Natural killer cell (primary cell): ENCODE results near the gene JPH3. TPM values are rescaled to one million over a fixed set of nuclear protein-coding genes. Genes with fewer than 3 reads are reported as not detected.
A peak's percentile ranks its signal among the peaks of the same experiment; 100 is the strongest.

Source experiments
- ATAC-seq, 3 donors: fragments of 150-1000 bp in 2 of 3; fragments of 200-7000 bp in 1 of 3; cut with Tn5 transposase; 1 replicate in 1 of 3; 2 replicates in 2 of 3; pipeline ENCODE4 v1.10.0; 2021; ENCODE audit warnings: mild to moderate bottlenecking in 2 of 3, moderate library complexity in 2 of 3
- DNase-seq, 2 donors: peaks; one replicate each; pipeline versions ENCODE4 v3.0.0 to v3.0.0-alpha.2; 2013 to 2021; ENCODE audit warnings: mixed read lengths in 1 of 2
- H3K27ac ChIP-seq: one replicate; pipeline ENCODE4 v1.5.1; 2013; ENCODE audit warnings: mild to moderate bottlenecking, low read length
- H3K27me3 ChIP-seq: one replicate; pipeline ENCODE4 v1.6.1; 2013; ENCODE audit warnings: low read length; ENCODE audit not compliant: control insufficient read depth, insufficient read depth
- H3K36me3 ChIP-seq: one replicate; pipeline ENCODE4 v1.6.1; 2013; ENCODE audit warnings: low read length; ENCODE audit not compliant: control insufficient read depth, insufficient read depth
- H3K4me1 ChIP-seq: one replicate; pipeline ENCODE4 v1.6.1; 2013; ENCODE audit warnings: low read length; ENCODE audit not compliant: control insufficient read depth, insufficient read depth
- H3K4me3 ChIP-seq: one replicate; pipeline ENCODE4 v1.5.1; 2013; ENCODE audit warnings: low read length
- H3K9me3 ChIP-seq: one replicate; pipeline ENCODE4 v1.6.1; 2013; ENCODE audit warnings: low read length; ENCODE audit not compliant: control insufficient read depth, insufficient read depth
- H3K27ac Mint-ChIP-seq, 2 donors: one replicate each; pipeline ENCODE4 v1.8.0; 2022; ENCODE audit warnings: mild to moderate bottlenecking in 2 of 2, mixed read lengths in 2 of 2, moderate library complexity in 1 of 2
- H3K27me3 Mint-ChIP-seq, 2 donors: one replicate each; pipeline ENCODE4 v1.8.0; 2022; ENCODE audit warnings: low read depth in 2 of 2, mixed read lengths in 2 of 2
- H3K36me3 Mint-ChIP-seq: one replicate; pipeline ENCODE4 v1.8.0; 2022; ENCODE audit warnings: mixed read lengths
- H3K4me1 Mint-ChIP-seq, 2 donors: one replicate each; pipeline ENCODE4 v1.8.0; 2022; ENCODE audit warnings: mixed read lengths in 2 of 2
- H3K4me3 Mint-ChIP-seq: one replicate; pipeline ENCODE4 v1.8.0; 2022; ENCODE audit warnings: mild to moderate bottlenecking, moderate library complexity, mixed read lengths
- H3K9me3 Mint-ChIP-seq, 2 donors: one replicate each; pipeline ENCODE4 v1.8.0; 2022; ENCODE audit warnings: mixed read lengths in 2 of 2
- WGBS: methylation state at CpG from one replicate; pipeline ENCODE4 v1.1.7; 2013; ENCODE audit warnings: missing lambda C conversion rate; ENCODE audit not compliant: insufficient coverage; 5-methylcytosine and 5-hydroxymethylcytosine counted together
- intact Hi-C: fragments of 100-400 bp; cut with micrococcal nuclease; formaldehyde crosslinking; loops from one replicate; pipeline ENCODE4 v1.14.2; 2022
- total RNA-seq, 4 donors: library from RNA; stranded (reverse); fragments of 120-200 nt in 1 of 4; gene quantifications; one replicate each; pipeline versions ENCODE4 v1.2.3 to v1.2.4, GENCODE V29; 2013 to 2022
- TF ChIP-seq, protein P1 (sequence below): fragments of 200-600 bp; IDR thresholded peaks from one replicate; pipeline ENCODE4 v1.8.0; 2022; ENCODE audit warnings: antibody characterized with exemption

Gene JPH3
- total RNA-seq, 3 donors from 2014 or later (not counting 1 experiment from before 2014, with no cell fraction given): not detected

GRCh38 chr16:87712184-87712762 is 110.0 kb downstream of the JPH3 start:
- Mint-ChIP-seq H3K9me3 (no peaks in the 10 kb centered on the region), H3K4me1 (peaks cover 36 to 39% of the 10 kb centered on the region in 2 donors), H3K27ac (peak overlapping the region; percentile 91 to 96), H3K4me3 (peak overlapping the region; percentile 25), H3K36me3 (peaks cover 10% of the 10 kb centered on the region), H3K27me3 (no peaks in the 10 kb centered on the region)
- 82% methylated on average over 14 of the region's 14 CpGs for WGBS
- Histone ChIP-seq H3K27ac (peak overlapping the region; percentile 87), H3K9me3 (no peaks in the 10 kb centered on the region), H3K4me3 (no peak overlapping the region), H3K36me3 (peaks cover 69% of the 10 kb centered on the region), H3K27me3 (no peaks in the 10 kb centered on the region), H3K4me1 (peaks cover 35% of the 10 kb centered on the region)
- ATAC-seq (no peak), DNase-seq (no peak)
- TF ChIP-seq, protein P1, sequence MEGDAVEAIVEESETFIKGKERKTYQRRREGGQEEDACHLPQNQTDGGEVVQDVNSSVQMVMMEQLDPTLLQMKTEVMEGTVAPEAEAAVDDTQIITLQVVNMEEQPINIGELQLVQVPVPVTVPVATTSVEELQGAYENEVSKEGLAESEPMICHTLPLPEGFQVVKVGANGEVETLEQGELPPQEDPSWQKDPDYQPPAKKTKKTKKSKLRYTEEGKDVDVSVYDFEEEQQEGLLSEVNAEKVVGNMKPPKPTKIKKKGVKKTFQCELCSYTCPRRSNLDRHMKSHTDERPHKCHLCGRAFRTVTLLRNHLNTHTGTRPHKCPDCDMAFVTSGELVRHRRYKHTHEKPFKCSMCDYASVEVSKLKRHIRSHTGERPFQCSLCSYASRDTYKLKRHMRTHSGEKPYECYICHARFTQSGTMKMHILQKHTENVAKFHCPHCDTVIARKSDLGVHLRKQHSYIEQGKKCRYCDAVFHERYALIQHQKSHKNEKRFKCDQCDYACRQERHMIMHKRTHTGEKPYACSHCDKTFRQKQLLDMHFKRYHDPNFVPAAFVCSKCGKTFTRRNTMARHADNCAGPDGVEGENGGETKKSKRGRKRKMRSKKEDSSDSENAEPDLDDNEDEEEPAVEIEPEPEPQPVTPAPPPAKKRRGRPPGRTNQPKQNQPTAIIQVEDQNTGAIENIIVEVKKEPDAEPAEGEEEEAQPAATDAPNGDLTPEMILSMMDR: no peak
- intact Hi-C loops: no loop called here

GRCh38 chr16:87713451-87714229 is 111.3 kb downstream of the JPH3 start:
- Mint-ChIP-seq H3K4me3 (peak overlapping the region; percentile 68), H3K27me3 (no peaks in the 10 kb centered on the region), H3K9me3 (no peaks in the 10 kb centered on the region), H3K36me3 (peaks cover 10% of the 10 kb centered on the region), H3K27ac (peak overlapping the region; percentile 91 to 96), H3K4me1 (peaks cover 42 to 46% of the 10 kb centered on the region in 2 donors)
- Histone ChIP-seq H3K4me1 (peaks cover 35% of the 10 kb centered on the region), H3K9me3 (no peaks in the 10 kb centered on the region), H3K27me3 (no peaks in the 10 kb centered on the region), H3K27ac (peak overlapping the region; percentile 87), H3K4me3 (no peak overlapping the region), H3K36me3 (peaks cover 61% of the 10 kb centered on the region)
- ATAC-seq: peak; percentile 90 to 93 (median 91)
- TF ChIP-seq, protein P1: no peak
- peak; percentile 67 to 75 for DNase-seq
- WGBS: 55% methylated on average over 19 of the region's 19 CpGs
- intact Hi-C loops: loop anchor here (1.0 kb wide), 2 partner anchors 12 to 49 kb away; no protein-coding TSS in a partner anchor

- peaks cover 41% of the 10 kb centered on the region for H3K4me1 ChIP-seq
- H3K27ac Mint-ChIP-seq: peak overlapping the region; percentile 91 to 96
- WGBS: 96% methylated on average over 16 of the region's 16 CpGs
- peaks cover 54% of the 10 kb centered on the region for H3K36me3 ChIP-seq
- TF ChIP-seq, protein P1: no peak
- H3K27ac ChIP-seq: no peak overlapping the region
- no peaks in the 10 kb centered on the region for H3K27me3 Mint-ChIP-seq
- no peaks in the 10 kb centered on the region for H3K9me3 Mint-ChIP-seq
- H3K36me3 Mint-ChIP-seq: peaks cover 10% of the 10 kb centered on the region
- H3K27me3 ChIP-seq: no peaks in the 10 kb centered on the region
- no peaks in the 10 kb centered on the region for H3K9me3 ChIP-seq
- peaks cover 52% of the 10 kb centered on the region in 2 donors for H3K4me1 Mint-ChIP-seq
- ATAC-seq: no peak
- no peak overlapping the region for H3K4me3 ChIP-seq
- peak overlapping the region; percentile 62 for H3K4me3 Mint-ChIP-seq
- no peak for DNase-seq
- intact Hi-C loops: no loop called here
Observed at GRCh38 chr16:87715231-87715630, 112.9 kb downstream of the JPH3 start.
